HUES64 (cell line): Measurements from ENCODE around the gene RBM33.

ENCODE experiments used
- H3K27ac ChIP-seq: 2 replicates; pipeline ENCODE4 v1.7.0; 2013; ENCODE audit warnings: low read depth, low read length, inconsistent platforms
- H3K27me3 ChIP-seq: 2 replicates; pipeline ENCODE4 v1.6.1; 2013; ENCODE audit warnings: mild to moderate bottlenecking, low read length; ENCODE audit not compliant: insufficient read depth
- H3K36me3 ChIP-seq: 2 replicates; pipeline ENCODE4 v1.6.1; 2013; ENCODE audit warnings: mild to moderate bottlenecking, low read length; ENCODE audit not compliant: insufficient read depth
- H3K4me1 ChIP-seq: 2 replicates; pipeline ENCODE4 v1.6.1; 2013; ENCODE audit warnings: mild to moderate bottlenecking, low read length, moderate library complexity; ENCODE audit not compliant: insufficient read depth
- H3K4me3 ChIP-seq: 2 replicates; pipeline ENCODE4 v1.5.1; 2013; ENCODE audit warnings: mild to moderate bottlenecking, low read length, moderate library complexity
- H3K9ac ChIP-seq: 2 replicates; pipeline ENCODE4 v1.6.1; 2013; ENCODE audit warnings: mild to moderate bottlenecking, low read depth, low read length
- H3K9me3 ChIP-seq: 2 replicates; pipeline ENCODE4 v1.6.1; 2013; ENCODE audit warnings: low read depth, low read length; ENCODE audit not compliant: insufficient read depth
- WGBS: fragments of 150-250, 120-280 bp; methylation state at CpG from one replicate; pipeline ENCODE4 v1.1.7; 2013; ENCODE audit warnings: missing lambda C conversion rate; 5-methylcytosine and 5-hydroxymethylcytosine counted together

The RBM33 gene

GRCh38 chr7:155727616-155728015 is 83.2 kb downstream of the RBM33 start:
- Histone ChIP-seq H3K36me3 (peaks cover 36% of the 10 kb centered on the region), H3K27me3 (no peaks in the 10 kb centered on the region), H3K9me3 (no peaks in the 10 kb centered on the region), H3K9ac (no peak overlapping the region), H3K4me1 (no peaks in the 10 kb centered on the region), H3K27ac (no peak overlapping the region), H3K4me3 (no peak overlapping the region)
- 96% methylated on average over 10 of the region's 10 CpGs for whole genome bisulfite sequencing

- Histone ChIP-seq H3K27me3 (no peaks in the 10 kb centered on the region), H3K9me3 (no peaks in the 10 kb centered on the region), H3K27ac (no peak overlapping the region), H3K9ac (no peak overlapping the region), H3K36me3 (peaks cover 31% of the 10 kb centered on the region), H3K4me1 (no peaks in the 10 kb centered on the region), H3K4me3 (no peak overlapping the region)
- WGBS, result 94% methylated on average over 6 of the region's 6 CpGs
These were observed 83.7 kb downstream of the RBM33 start for GRCh38 chr7:155728116-155728515.

GRCh38 chr7:155729847-155730246 is 85.4 kb downstream of the RBM33 start:
- Histone ChIP-seq H3K4me3 (no peak overlapping the region), H3K9me3 (no peaks in the 10 kb centered on the region), H3K36me3 (peaks cover 27% of the 10 kb centered on the region)

GRCh38 chr7:155731380-155731779 is 86.9 kb downstream of the RBM33 start:
- H3K27ac ChIP-seq, result no peak overlapping the region
- no peaks in the 10 kb centered on the region for H3K4me1 ChIP-seq
- H3K36me3 ChIP-seq, result peaks cover 36% of the 10 kb centered on the region

More at GRCh38 chr7:155729847-155730246, 85.4 kb downstream of the RBM33 start:
- WGBS, result 95% methylated on average over 6 of the region's 6 CpGs
- H3K9ac ChIP-seq, result no peak overlapping the region
- no peak overlapping the region for H3K27ac ChIP-seq
- no peaks in the 10 kb centered on the region for H3K4me1 ChIP-seq
- no peaks in the 10 kb centered on the region for H3K27me3 ChIP-seq

GRCh38 chr7:155731871-155732270 is 87.4 kb downstream of the RBM33 start:
- H3K4me1 ChIP-seq, result no peaks in the 10 kb centered on the region
- no peaks in the 10 kb centered on the region for H3K27me3 ChIP-seq
- H3K4me3 ChIP-seq, result no peak overlapping the region
- H3K27ac ChIP-seq, result no peak overlapping the region
- H3K36me3 ChIP-seq, result peaks cover 36% of the 10 kb centered on the region
- WGBS, result 100% methylated on average over 1 of the region's 1 CpG
- no peaks in the 10 kb centered on the region for H3K9me3 ChIP-seq
- no peak overlapping the region for H3K9ac ChIP-seq

More at GRCh38 chr7:155731380-155731779, 86.9 kb downstream of the RBM33 start:
- Histone ChIP-seq H3K9me3 (no peaks in the 10 kb centered on the region), H3K4me3 (no peak overlapping the region), H3K27me3 (no peaks in the 10 kb centered on the region), H3K9ac (no peak overlapping the region)
- WGBS, result 93% methylated on average over 3 of the region's 3 CpGs

- H3K9ac ChIP-seq, result no peak overlapping the region
- no peak overlapping the region for H3K4me3 ChIP-seq
- WGBS, result 94% methylated on average over 5 of the region's 6 CpGs
These were observed 87.8 kb downstream of the RBM33 start for GRCh38 chr7:155732286-155732685.

GRCh38 chr7:155733582-155734444 is 89.4 kb downstream of the RBM33 start:
- 95% methylated on average over 13 of the region's 14 CpGs for WGBS
- H3K9ac ChIP-seq, result no peak overlapping the region
- H3K27me3 ChIP-seq, result no peaks in the 10 kb centered on the region
- H3K4me1 ChIP-seq, result no peaks in the 10 kb centered on the region
- H3K36me3 ChIP-seq, result peaks cover 40% of the 10 kb centered on the region
- H3K27ac ChIP-seq, result no peak overlapping the region
- H3K9me3 ChIP-seq, result no peaks in the 10 kb centered on the region
- no peak overlapping the region for H3K4me3 ChIP-seq

More at GRCh38 chr7:155732286-155732685, 87.8 kb downstream of the RBM33 start:
- H3K4me1 ChIP-seq, result no peaks in the 10 kb centered on the region
- peaks cover 36% of the 10 kb centered on the region for H3K36me3 ChIP-seq
- no peaks in the 10 kb centered on the region for H3K27me3 ChIP-seq
- H3K27ac ChIP-seq, result no peak overlapping the region
- H3K9me3 ChIP-seq, result no peaks in the 10 kb centered on the region

GRCh38 chr7:155734445-155734809 is 90.0 kb downstream of the RBM33 start:
- peaks cover 41% of the 10 kb centered on the region for H3K36me3 ChIP-seq
- WGBS, result 90% methylated on average over 3 of the region's 3 CpGs
- H3K4me1 ChIP-seq, result no peaks in the 10 kb centered on the region
- H3K4me3 ChIP-seq, result no peak overlapping the region
- no peaks in the 10 kb centered on the region for H3K9me3 ChIP-seq
- H3K27me3 ChIP-seq, result no peaks in the 10 kb centered on the region
- no peak overlapping the region for H3K27ac ChIP-seq
- no peak overlapping the region for H3K9ac ChIP-seq

- H3K27me3 ChIP-seq, result no peaks in the 10 kb centered on the region
- no peak overlapping the region for H3K27ac ChIP-seq
- peaks cover 47% of the 10 kb centered on the region for H3K36me3 ChIP-seq
- H3K9ac ChIP-seq, result no peak overlapping the region
- WGBS, result 94% methylated on average over 3 of the region's 3 CpGs
- H3K9me3 ChIP-seq, result no peaks in the 10 kb centered on the region
- H3K4me1 ChIP-seq, result peaks cover 6% of the 10 kb centered on the region
- H3K4me3 ChIP-seq, result no peak overlapping the region
These were observed 91.1 kb downstream of the RBM33 start for GRCh38 chr7:155735442-155736115.

GRCh38 chr7:155737590-155737989 is 93.1 kb downstream of the RBM33 start:
- H3K27me3 ChIP-seq, result no peaks in the 10 kb centered on the region
- peaks cover 15% of the 10 kb centered on the region for H3K4me1 ChIP-seq
- H3K4me3 ChIP-seq, result no peak overlapping the region
- no peak overlapping the region for H3K9ac ChIP-seq
- H3K27ac ChIP-seq, result no peak overlapping the region
- 90% methylated on average over 4 of the region's 4 CpGs for WGBS
- H3K9me3 ChIP-seq, result no peaks in the 10 kb centered on the region
- peaks cover 59% of the 10 kb centered on the region for H3K36me3 ChIP-seq

- H3K9ac ChIP-seq, result no peak overlapping the region
- H3K9me3 ChIP-seq, result no peaks in the 10 kb centered on the region
- H3K4me3 ChIP-seq, result no peak overlapping the region
- H3K27me3 ChIP-seq, result no peaks in the 10 kb centered on the region
- no peak overlapping the region for H3K27ac ChIP-seq
- 95% methylated on average over 10 of the region's 10 CpGs for WGBS
- H3K4me1 ChIP-seq, result peaks cover 15% of the 10 kb centered on the region
- H3K36me3 ChIP-seq, result peaks cover 64% of the 10 kb centered on the region
These were observed 93.6 kb downstream of the RBM33 start for GRCh38 chr7:155738104-155738503.
